Endothelial cell of umbilical vein (primary cell): ENCODE measurements around the gene RMI2.

Experiments
- CTCF ChIP-seq, 2 donors: IDR thresholded peaks; 1 replicate in 1 of 2; 2 replicates in 1 of 2; pipeline ENCODE4 v1.5.1; 2011; ENCODE audit warnings: low read length in 2 of 2, mild to moderate bottlenecking in 2 of 2, moderate library complexity in 2 of 2, control low read depth in 1 of 2, inconsistent platforms in 1 of 2, low read depth in 1 of 2; ENCODE audit not compliant: insufficient read depth in 1 of 2; ENCODE audit errors: extremely low read depth in 1 of 2
- EZH2 ChIP-seq: IDR thresholded peaks from 2 replicates; pipeline ENCODE4 v1.6.1; 2012; ENCODE audit warnings: borderline replicate concordance, low read depth, mild to moderate bottlenecking, moderate library complexity, low read length, inconsistent platforms; ENCODE audit not compliant: severe bottlenecking
- FOS ChIP-seq: IDR thresholded peaks from 2 replicates; pipeline ENCODE4 v1.6.1; 2011; ENCODE audit warnings: mild to moderate bottlenecking, low read length, moderate library complexity, borderline replicate concordance; ENCODE audit not compliant: insufficient read depth
- GATA2 ChIP-seq: IDR thresholded peaks from 2 replicates; pipeline ENCODE4 v1.7.0; 2011; ENCODE audit warnings: low read depth, mild to moderate bottlenecking, moderate library complexity, mixed read lengths, low read length; ENCODE audit not compliant: insufficient read length, insufficient read depth
- JUN ChIP-seq: IDR thresholded peaks from 2 replicates; pipeline ENCODE4 v1.6.1; 2011; ENCODE audit warnings: borderline replicate concordance, low read depth; ENCODE audit not compliant: insufficient read length, insufficient read depth
- MAX ChIP-seq: IDR thresholded peaks from 2 replicates; pipeline ENCODE4 v1.6.1; 2011; ENCODE audit not compliant: insufficient read depth, insufficient read length
- MYC ChIP-seq: IDR thresholded peaks from one replicate; pipeline ENCODE4 v1.6.1; 2011; ENCODE audit warnings: mild to moderate bottlenecking, low read depth, low read length
- POLR2A ChIP-seq: IDR thresholded peaks from 2 replicates; pipeline ENCODE4 v1.6.1; 2012; ENCODE audit warnings: low read depth, mild to moderate bottlenecking, control low read depth, low read length
- POLR2AphosphoS5 ChIP-seq: IDR thresholded peaks from 2 replicates; pipeline ENCODE4 v1.6.1; 2012; ENCODE audit warnings: low read depth, mild to moderate bottlenecking, control low read depth, low read length, moderate library complexity; ENCODE audit not compliant: insufficient read depth

GRCh38 chr16:11326737-11327276 lies 18.5 kb upstream of the RMI2 start:
- no peak for TF ChIP-seq CTCF (IDR thresholded peaks at IDR 0.05; ENCODE audit: extremely low read depth in 1 of 2, insufficient read depth in 1 of 2, low read depth in 1 of 2, low read length in 2 of 2)
- no peak for TF ChIP-seq POLR2AphosphoS5
- TF ChIP-seq POLR2A: no peak
- TF ChIP-seq EZH2: no peak
- no peak for TF ChIP-seq JUN
- TF ChIP-seq MAX: no peak
- no peak for TF ChIP-seq FOS
- TF ChIP-seq GATA2: no peak
- no peak for TF ChIP-seq MYC
